Esophagus squamous epithelium (tissue), 5 donors: Measurements from ENCODE around the gene RFPL3. TPM values are rescaled to one million over a fixed set of nuclear protein-coding genes. Genes with fewer than 3 reads are reported as not detected.
A peak's percentile ranks its signal among the peaks of the same experiment; 100 is the strongest.

Experiments
- DNase-seq: peaks from one replicate; lab custom pipeline; 2025; lab: John Stamatoyannopoulos, UW
- H3K27ac ChIP-seq, 4 donors: fragments of 200-600 bp; sonication (generic); one replicate each; pipeline ENCODE4 v1.5.1; 2016 to 2019; ENCODE audit warnings: mild to moderate bottlenecking in 1 of 4
- H3K27me3 ChIP-seq, 4 donors: fragments of 200-600 bp; sonication (generic); 1 replicate in 3 of 4; 2 replicates in 1 of 4; pipeline versions ENCODE4 v1.5.1 to v1.6.0; 2017 to 2021; ENCODE audit warnings: antibody characterized with exemption in 1 of 4
- H3K36me3 ChIP-seq, 3 donors: fragments of 200-600 bp; sonication (generic); one replicate each; pipeline ENCODE4 v1.5.1; 2016 to 2019
- H3K4me1 ChIP-seq, 3 donors: fragments of 200-600 bp; sonication (generic); one replicate each; pipeline ENCODE4 v1.5.1; 2017 to 2019
- H3K4me3 ChIP-seq, 4 donors: fragments of 200-600 bp; sonication (generic); 1 replicate in 3 of 4; 2 replicates in 1 of 4; pipeline ENCODE4 v1.5.1; 2016 to 2019; ENCODE audit warnings: mild to moderate bottlenecking in 2 of 4, moderate library complexity in 1 of 4
- H3K9me3 ChIP-seq, 3 donors: fragments of 200-600 bp; sonication (generic); one replicate each; pipeline ENCODE4 v1.5.1; 2016 to 2019
- CTCF ChIP-seq, 6 experiments: fragments of 450-650 bp in 4 of 6; fragments of 200-600 bp in 2 of 6; sonication (generic) in 2 of 6; IDR thresholded peaks; one replicate each; pipeline ENCODE4 v1.5.1; 2016 to 2019; ENCODE audit warnings: antibody characterized with exemption in 6 of 6, mild to moderate bottlenecking in 4 of 6, moderate library complexity in 4 of 6
- POLR2A ChIP-seq, 4 donors: fragments of 450-650 bp; IDR thresholded peaks; one replicate each; pipeline ENCODE4 v1.6.1; 2017; ENCODE audit warnings: antibody characterized with exemption in 4 of 4, mild to moderate bottlenecking in 4 of 4, moderate library complexity in 3 of 4
- WGBS, 2 donors: methylation state at CpG; one replicate each; pipeline ENCODE4 v1.1.5; 2018; 5-methylcytosine and 5-hydroxymethylcytosine counted together
- intact Hi-C: fragments of 100-400 bp; cut with DNase I; formaldehyde crosslinking; loops from one replicate; pipeline ENCODE4 v1.15.0; 2022
- total RNA-seq, 4 donors: library from RNA; depleted of rRNA; stranded (reverse); fragments of >200 nt; gene quantifications; one replicate each; pipeline ENCODE4 v1.1.0, GENCODE V29; 2016
- donor health status: DM: yes; HTN: yes; CAD: no.

RFPL3 gene
- total RNA-seq, 4 donors from 2014 or later: not detected

- Histone ChIP-seq H3K27me3 (peaks cover 0 to 2% (median 0%) of the 10 kb centered on the region in 4 donors), H3K9me3 (no peaks in the 10 kb centered on the region), H3K4me1 (no peaks in the 10 kb centered on the region), H3K4me3 (no peak overlapping the region), H3K36me3 (no peaks in the 10 kb centered on the region), H3K27ac (no peak overlapping the region)
- 77 to 94% methylated on average over 2 of the region's 2 CpGs for WGBS, 2 donors
- intact Hi-C loops: no loop called here
- DNase-seq: no peak
- TF ChIP-seq CTCF (IDR thresholded peaks at IDR 0.05): no peak
- TF ChIP-seq POLR2A (IDR thresholded peaks at IDR 0.05): no peak
Measured at GRCh38 chr22:32361257-32361656, 3.6 kb downstream of the RFPL3 start.

GRCh38 chr22:32364210-32364609, 6.5 kb downstream of the RFPL3 start:
- Histone ChIP-seq H3K4me1 (no peaks in the 10 kb centered on the region), H3K4me3 (no peak overlapping the region), H3K27ac (no peak overlapping the region), H3K9me3 (no peaks in the 10 kb centered on the region), H3K36me3 (no peaks in the 10 kb centered on the region), H3K27me3 (no peaks in the 10 kb centered on the region)
- WGBS, 2 donors: 58 to 72% methylated on average over 2 to 4 of the region's 5 CpGs
- no peak for DNase-seq
- TF ChIP-seq POLR2A (IDR thresholded peaks at IDR 0.05): no peak
- no peak for TF ChIP-seq CTCF (IDR thresholded peaks at IDR 0.05)
- intact Hi-C loops: no loop called here

- Histone ChIP-seq H3K9me3 (no peaks in the 10 kb centered on the region), H3K36me3 (no peaks in the 10 kb centered on the region), H3K4me1 (no peaks in the 10 kb centered on the region), H3K27ac (no peak overlapping the region), H3K4me3 (no peak overlapping the region), H3K27me3 (no peaks in the 10 kb centered on the region)
- no peak for DNase-seq
- TF ChIP-seq CTCF (IDR thresholded peaks at IDR 0.05): no peak
- TF ChIP-seq POLR2A (IDR thresholded peaks at IDR 0.05): no peak
- 59 to 68% methylated on average over 4 to 6 of the region's 7 CpGs for WGBS, 2 donors
- intact Hi-C loops: no loop called here
Measured at GRCh38 chr22:32375678-32376450, 18.2 kb downstream of the RFPL3 start.

- Histone ChIP-seq H3K4me1 (no peaks in the 10 kb centered on the region), H3K36me3 (no peaks in the 10 kb centered on the region), H3K27ac (no peak overlapping the region), H3K27me3 (no peaks in the 10 kb centered on the region), H3K4me3 (no peak overlapping the region), H3K9me3 (no peaks in the 10 kb centered on the region)
- no peak for TF ChIP-seq POLR2A (IDR thresholded peaks at IDR 0.05)
- intact Hi-C loops: no loop called here
- 17 to 52% methylated on average over 1 to 2 of the region's 5 CpGs for WGBS, 2 donors
- DNase-seq: no peak
Measured at GRCh38 chr22:32376681-32377080, 19.0 kb downstream of the RFPL3 start.

- H3K36me3 ChIP-seq: no peaks in the 10 kb centered on the region
- no peak for DNase-seq
- WGBS, 2 donors: 54 to 59% methylated on average over 4 of the region's 4 CpGs
Measured at GRCh38 chr22:32378707-32379272, 21.1 kb downstream of the RFPL3 start.

More at GRCh38 chr22:32378707-32379272, 21.1 kb downstream of the RFPL3 start:
- intact Hi-C loops: no loop called here
- Histone ChIP-seq H3K9me3 (no peaks in the 10 kb centered on the region), H3K4me1 (no peaks in the 10 kb centered on the region), H3K4me3 (no peak overlapping the region), H3K27ac (no peak overlapping the region), H3K27me3 (no peaks in the 10 kb centered on the region)
- TF ChIP-seq CTCF (IDR thresholded peaks at IDR 0.05) (peak in 5 of 6 experiments; percentile 15 to 58 (median 27)), POLR2A (IDR thresholded peaks at IDR 0.05) (no peak)
